Kidney (tissue), 14 donors: Measurements from ENCODE around the gene TFR2. TPM values are rescaled to one million over a fixed set of nuclear protein-coding genes. Genes with fewer than 3 reads are reported as not detected.

Source experiments
- DNase-seq, 5 donors: peaks; one replicate each; pipeline ENCODE4 v3.0.0-alpha.2; 2013 to 2020
- FAIRE-seq: peaks from 2 replicates; lab custom pipeline; 2012; peaks lifted over from hg19 to GRCh38; lab: Jason Lieb, UNC
- H3K27ac ChIP-seq, 2 donors: one replicate each; pipeline ENCODE4 v1.7.0; 2013; ENCODE audit warnings: low read depth in 2 of 2, low read length in 2 of 2, inconsistent platforms in 1 of 2
- H3K27me3 ChIP-seq: one replicate; pipeline ENCODE4 v1.7.1; 2013; ENCODE audit warnings: low read length, inconsistent platforms; ENCODE audit not compliant: control insufficient read depth, insufficient read depth
- H3K36me3 ChIP-seq, 3 donors: one replicate each; pipeline versions ENCODE4 v1.7.0 to v1.7.1; 2013; ENCODE audit warnings: low read length in 3 of 3, control low read depth in 1 of 3, inconsistent platforms in 1 of 3; ENCODE audit not compliant: insufficient read depth in 3 of 3, control insufficient read depth in 2 of 3
- H3K4me1 ChIP-seq, 3 donors: one replicate each; pipeline versions ENCODE4 v1.7.0 to v1.7.1; 2013; ENCODE audit warnings: low read length in 3 of 3, inconsistent platforms in 1 of 3, low read depth in 1 of 3; ENCODE audit not compliant: control insufficient read depth in 2 of 3, insufficient read depth in 2 of 3
- H3K4me3 ChIP-seq, 3 donors: one replicate each; pipeline versions ENCODE4 v1.7.0 to v1.8.1; 2013; ENCODE audit warnings: low read length in 3 of 3, control low read depth in 1 of 3, inconsistent platforms in 1 of 3
- H3K9ac ChIP-seq, 3 donors: one replicate each; pipeline versions ENCODE4 v1.7.0 to v1.7.1; 2013; ENCODE audit warnings: low read length in 3 of 3, control low read depth in 1 of 3, inconsistent platforms in 1 of 3
- H3K9me3 ChIP-seq, 3 donors: one replicate each; pipeline versions ENCODE4 v1.7.0 to v1.7.1; 2013; ENCODE audit warnings: low read length in 3 of 3, control low read depth in 1 of 3, inconsistent platforms in 1 of 3; ENCODE audit not compliant: control insufficient read depth in 2 of 3, insufficient read depth in 1 of 3
- intact Hi-C: fragments of 100-400 bp; cut with DNase I; formaldehyde crosslinking; loops from one replicate; pipeline ENCODE4 v1.11.1; 2022
- polyA plus RNA-seq: library from polyadenylated mRNA; stranded (reverse); fragments of 350-450 nt; fragmentation: Illumina TruSeq; extraction: RNeasy Lipid Tissue Mini Kit (QIAGEN cat#74804); gene quantifications from one replicate; pipeline ENCODE4 v1.2.3, GENCODE V29; 2014; ENCODE audit warnings: low read depth, low replicate concordance; ENCODE audit not compliant: insufficient read depth
- total RNA-seq: library from RNA; stranded (reverse); fragmentation: NEBNext Ultra II Directional; extraction: Animal tissue kit (Norgen Biotek cat#: 25700); gene quantifications from one replicate; pipeline ENCODE4 v1.2.1, GENCODE V29; 2021
- TF ChIP-seq, protein P1 (sequence below): IDR thresholded peaks from 3 replicates; pipeline ENCODE4 v1.5.1; 2012; ENCODE audit warnings: mild to moderate bottlenecking, moderate library complexity, borderline replicate concordance; ENCODE audit not compliant: insufficient read depth; ENCODE audit errors: extremely low read depth
- donor health status: control.
- donor health status: control.
- donor health status: control.
- donor health status: control.
- donor health status: control.
- donor health status: DM: yes; HTN: yes; CAD: no.
- donor health status: Normal renal cell carcinoma (clear cell type).

Gene TFR2
- total and polyA plus RNA-seq, 2 donors from 2014 or later, result 0.22 to 0.79 TPM

DNA sequence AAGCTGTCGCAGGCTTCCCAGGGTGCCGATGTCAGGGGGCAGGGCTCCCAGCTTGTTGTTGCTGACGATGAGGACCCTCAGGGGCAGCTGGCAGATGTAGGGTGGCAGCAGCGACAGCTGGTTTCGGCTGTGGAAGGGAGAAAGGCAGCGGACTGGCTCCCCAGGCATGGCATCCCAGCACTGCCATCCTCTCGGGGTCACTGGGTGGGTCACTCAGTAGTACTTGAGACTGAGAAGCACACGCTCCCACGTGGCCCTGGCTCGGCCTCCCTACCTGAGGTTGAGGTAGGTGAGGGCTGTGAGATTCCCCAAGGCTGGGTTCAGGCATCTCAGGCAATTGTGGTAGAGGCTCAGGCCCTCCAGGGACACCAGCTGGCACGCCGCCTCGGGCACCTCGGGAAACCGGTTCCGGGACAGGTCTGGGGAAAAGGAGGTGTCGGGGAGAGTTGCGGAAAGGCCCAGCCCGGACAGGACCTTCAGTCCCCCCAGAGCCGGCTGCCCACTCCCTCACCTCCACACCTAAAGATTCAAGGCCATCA, 59.2 kb downstream of the TFR2 start:
- H3K36me3 ChIP-seq, result peaks cover 10 to 34% (median 30%) of the 10 kb centered on the region in 3 donors
- peaks cover 0 to 27% (median 7%) of the 10 kb centered on the region in 3 donors for H3K4me1 ChIP-seq
- no peak overlapping the region for H3K4me3 ChIP-seq
- FAIRE-seq, result no peak
- DNase-seq, result peak in 2 of 5 donors; percentile 40 to 72
- no peak overlapping the region for H3K27ac ChIP-seq
- no peaks in the 10 kb centered on the region for H3K27me3 ChIP-seq
- no peaks in the 10 kb centered on the region for H3K9me3 ChIP-seq
- TF ChIP-seq, protein P1, sequence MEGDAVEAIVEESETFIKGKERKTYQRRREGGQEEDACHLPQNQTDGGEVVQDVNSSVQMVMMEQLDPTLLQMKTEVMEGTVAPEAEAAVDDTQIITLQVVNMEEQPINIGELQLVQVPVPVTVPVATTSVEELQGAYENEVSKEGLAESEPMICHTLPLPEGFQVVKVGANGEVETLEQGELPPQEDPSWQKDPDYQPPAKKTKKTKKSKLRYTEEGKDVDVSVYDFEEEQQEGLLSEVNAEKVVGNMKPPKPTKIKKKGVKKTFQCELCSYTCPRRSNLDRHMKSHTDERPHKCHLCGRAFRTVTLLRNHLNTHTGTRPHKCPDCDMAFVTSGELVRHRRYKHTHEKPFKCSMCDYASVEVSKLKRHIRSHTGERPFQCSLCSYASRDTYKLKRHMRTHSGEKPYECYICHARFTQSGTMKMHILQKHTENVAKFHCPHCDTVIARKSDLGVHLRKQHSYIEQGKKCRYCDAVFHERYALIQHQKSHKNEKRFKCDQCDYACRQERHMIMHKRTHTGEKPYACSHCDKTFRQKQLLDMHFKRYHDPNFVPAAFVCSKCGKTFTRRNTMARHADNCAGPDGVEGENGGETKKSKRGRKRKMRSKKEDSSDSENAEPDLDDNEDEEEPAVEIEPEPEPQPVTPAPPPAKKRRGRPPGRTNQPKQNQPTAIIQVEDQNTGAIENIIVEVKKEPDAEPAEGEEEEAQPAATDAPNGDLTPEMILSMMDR, result no peak
- H3K9ac ChIP-seq, result no peak overlapping the region
- intact Hi-C loops, result no loop called here

DNA sequence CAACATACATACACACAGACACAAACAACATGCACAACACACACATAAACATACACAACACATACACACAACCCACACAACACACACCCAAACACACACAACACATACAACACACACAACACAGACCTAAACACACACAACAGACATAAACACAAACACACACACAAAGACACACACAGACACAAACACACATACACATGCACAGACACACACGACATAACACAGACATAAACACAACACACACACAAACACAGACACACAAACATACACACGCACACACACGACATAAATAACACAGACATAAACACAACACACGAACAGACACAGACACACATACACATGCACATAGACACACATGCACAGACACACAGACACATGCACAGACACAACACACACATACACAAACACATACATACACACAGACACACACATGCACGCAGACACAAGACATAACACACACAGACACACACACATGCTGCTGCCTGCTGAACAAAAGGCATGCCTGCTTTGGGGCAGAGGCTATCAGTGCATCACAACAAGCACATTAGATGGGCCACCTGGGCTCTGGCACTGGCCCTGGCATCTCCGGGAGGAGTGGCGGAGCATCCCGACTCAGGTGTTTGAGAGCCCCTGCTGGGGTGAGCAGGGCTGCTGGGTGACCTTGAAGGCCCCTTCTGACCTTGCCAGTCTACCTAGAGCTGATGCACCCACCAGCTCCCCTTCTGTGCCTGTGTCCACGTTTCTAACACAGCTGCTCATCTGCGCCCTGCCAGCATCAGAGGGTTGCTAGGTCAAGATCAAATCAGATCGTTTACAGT, 60.7 kb downstream of the TFR2 start:
- peaks cover 0 to 24% (median 7%) of the 10 kb centered on the region in 3 donors for H3K4me1 ChIP-seq
- H3K9ac ChIP-seq, result no peak overlapping the region
- DNase-seq (no peak), FAIRE-seq (no peak)
- no peak overlapping the region for H3K27ac ChIP-seq
- TF ChIP-seq, protein P1, result no peak
- H3K27me3 ChIP-seq, result no peaks in the 10 kb centered on the region
- intact Hi-C loops, result no loop called here
- peaks cover 10 to 42% (median 33%) of the 10 kb centered on the region in 3 donors for H3K36me3 ChIP-seq
- H3K9me3 ChIP-seq, result no peaks in the 10 kb centered on the region
- H3K4me3 ChIP-seq, result no peak overlapping the region

GRCh38 chr7:100578246-100579183, 62.8 kb downstream of the TFR2 start:
- Histone ChIP-seq H3K27me3 (no peaks in the 10 kb centered on the region), H3K4me1 (peaks cover 0 to 7% (median 0%) of the 10 kb centered on the region in 3 donors), H3K27ac (no peak overlapping the region), H3K9ac (no peak overlapping the region), H3K36me3 (peaks cover 10 to 45% (median 35%) of the 10 kb centered on the region in 3 donors), H3K9me3 (no peaks in the 10 kb centered on the region), H3K4me3 (no peak overlapping the region)
- FAIRE-seq (no peak), DNase-seq (peak in 1 of 5 donors; percentile 66)
- TF ChIP-seq, protein P1, result no peak
- intact Hi-C loops, result loop anchor here (10.0 kb wide), 1 partner anchor 106 kb away; no protein-coding TSS in a partner anchor
